HL-60 (cell line): ENCODE data around the gene MS4A12.

Source experiments
- DNase-seq, 2 experiments: peaks; one replicate each; pipeline ENCODE4 v3.0.0-alpha.2; 2010 to 2020; ENCODE audit warnings: low read depth in 1 of 2, low spot score in 1 of 2
- H3K27ac ChIP-seq: fragments of 250-450 bp; sonication (Bioruptor Pico); replicated peaks from 2 replicates; pipeline ENCODE4 v1.5.1; 2020; ENCODE audit warnings: mild to moderate bottlenecking, moderate library complexity
- H3K27me3 ChIP-seq: fragments of 250-450 bp; sonication (Bioruptor Pico); 2 replicates; pipeline ENCODE4 v1.5.1; 2021; ENCODE audit warnings: mild to moderate bottlenecking, moderate library complexity; ENCODE audit not compliant: insufficient read depth, poor library complexity, severe bottlenecking
- H3K4me3 ChIP-seq: replicated peaks from 2 replicates; pipeline ENCODE4 v1.5.1; 2011; ENCODE audit warnings: mild to moderate bottlenecking, control low read depth, low read length; ENCODE audit not compliant: insufficient read depth
- CTCF ChIP-seq: IDR thresholded peaks from one replicate; pipeline ENCODE4 v1.5.1; 2011; ENCODE audit warnings: low read length, control low read depth, inconsistent platforms; ENCODE audit not compliant: insufficient read depth
- GABPA ChIP-seq: IDR thresholded peaks from 2 replicates; pipeline ENCODE4 v1.6.1; 2012; ENCODE audit warnings: low read depth
- POLR2AphosphoS5 ChIP-seq: IDR thresholded peaks from 2 replicates; pipeline ENCODE4 v1.6.1; 2012; ENCODE audit warnings: low read depth
- REST ChIP-seq: IDR thresholded peaks from 2 replicates; pipeline ENCODE4 v1.6.1; 2012; ENCODE audit warnings: low read depth; ENCODE audit not compliant: insufficient replicate concordance
- SPI1 ChIP-seq: IDR thresholded peaks from 2 replicates; pipeline ENCODE4 v1.6.1; 2012; ENCODE audit warnings: low read depth, mild to moderate bottlenecking, borderline replicate concordance

MS4A12 gene

GRCh38 chr11:60468829-60469228 lies 23.7 kb upstream of the MS4A12 start:
- TF ChIP-seq GABPA: no peak
- TF ChIP-seq REST: no peak
- no peak for TF ChIP-seq SPI1
- no peak for TF ChIP-seq POLR2AphosphoS5
- no peak for TF ChIP-seq CTCF
- DNase-seq: no peak
- H3K27ac ChIP-seq: no peak overlapping the region

GRCh38 chr11:60469723-60470122 lies 22.9 kb upstream of the MS4A12 start:
- DNase-seq: no peak
- Histone ChIP-seq H3K27ac (no peak overlapping the region), H3K4me3 (no peak overlapping the region), H3K27me3 (no peaks in the 10 kb centered on the region)
- no peak for TF ChIP-seq SPI1
- no peak for TF ChIP-seq REST
- no peak for TF ChIP-seq GABPA
- TF ChIP-seq CTCF: no peak
- no peak for TF ChIP-seq POLR2AphosphoS5

More at GRCh38 chr11:60468829-60469228, 23.7 kb upstream of the MS4A12 start:
- no peaks in the 10 kb centered on the region for H3K27me3 ChIP-seq
- no peak overlapping the region for H3K4me3 ChIP-seq

GRCh38 chr11:60477035-60477445 lies 15.5 kb upstream of the MS4A12 start:
- Histone ChIP-seq H3K27ac (no peak overlapping the region), H3K27me3 (no peaks in the 10 kb centered on the region), H3K4me3 (no peak overlapping the region)
- TF ChIP-seq GABPA (no peak), POLR2AphosphoS5 (no peak), REST (no peak), CTCF (no peak), SPI1 (no peak)
- DNase-seq: no peak
